ENCODE measurements around the gene TAPT1. TPM values are rescaled to one million over a fixed set of nuclear protein-coding genes. Genes with fewer than 3 reads are reported as not detected.

TAPT1 gene
- total and polyA plus RNA-seq, 2 donors (not counting 3 experiments of a cell fraction or from before 2014, with no cell fraction given), result 6.9 to 17.5 TPM

GRCh38 chr4:16196482-16197393 is 29.5 kb downstream of the TAPT1 start:
- POLR2A ChIA-PET, result no interaction called here
- no TSS peak for BruUV-seq (replicated peaks)
- FAIRE-seq (peak; percentile 33), DNase-seq (ENCODE audit: low read depth, low spot score) (peak; percentile 83)
- dilution Hi-C loops (cut with MboI; ENCODE audit: extremely low pct_ligation_motif_present, low sequenced_read_pairs), result no loop called here
- Histone ChIP-seq H3K79me2 (ENCODE audit: control insufficient read depth, insufficient read depth, low read length) (no peaks in the 10 kb centered on the region), H2AFZ (ENCODE audit: low read depth, low read length) (peak overlapping the region; percentile 85), H4K20me1 (replicated peaks; ENCODE audit: control insufficient read depth, extremely low read depth, insufficient read depth, low read length) (no peaks in the 10 kb centered on the region), H3K4me3 (replicated peaks in 1 of 3; ENCODE audit: insufficient read depth in 1 of 3, low read depth in 1 of 3, low read length in 3 of 3) (peak overlapping the region in 2 of 3 experiments; percentile 34 to 67), H3K27ac (ENCODE audit: insufficient read depth, low read depth, low read length) (peak overlapping the region; percentile 68), H3K36me3 (ENCODE audit: control insufficient read depth in 2 of 2, extremely low read depth in 1 of 2, insufficient read depth in 2 of 2, low read length in 2 of 2) (no peaks in the 10 kb centered on the region), H3K9me3 (replicated peaks; ENCODE audit: control insufficient read depth, insufficient read depth, low read length) (no peaks in the 10 kb centered on the region), H3K9me1 (replicated peaks; ENCODE audit: control insufficient read depth, extremely low read depth, insufficient read depth, low read length) (no peaks in the 10 kb centered on the region), H3K4me2 (ENCODE audit: insufficient read depth, low read length) (peak overlapping the region; percentile 98), H3K27me3 (ENCODE audit: control insufficient read depth in 2 of 2, insufficient read depth in 2 of 2, low read length in 2 of 2) (no peaks in the 10 kb centered on the region), H3K4me1 (ENCODE audit: control insufficient read depth, extremely low read depth, insufficient read depth, low read length) (peaks cover 27% of the 10 kb centered on the region), H3K9ac (replicated peaks; ENCODE audit: extremely low read depth, insufficient read depth, low read length) (peak overlapping the region; percentile 74)
- CTCF ChIA-PET, result interaction anchor here (0.6 to 5.7 kb wide), 28 partner anchors 10 to 1272 kb away, joined by 3 to 79 read pairs (median 4); no protein-coding TSS in a partner anchor
- intact Hi-C loops (cut with micrococcal nuclease), result loop anchor here (2.0 to 10.0 kb wide), 2 partner anchors 34 to 722 kb away; no protein-coding TSS in a partner anchor
- no peak for TF ChIP-seq POLR2AphosphoS5 (IDR thresholded peaks at IDR 0.05; ENCODE audit: insufficient read depth, low read depth, low read length)
- TF ChIP-seq CTCF (IDR thresholded peaks at IDR 0.05; ENCODE audit: extremely low read depth in 1 of 2, insufficient read depth in 1 of 2, low read depth in 1 of 2, low read length in 2 of 2), result peak; percentile 28 to 32
- no peak for TF ChIP-seq MYC (IDR thresholded peaks at IDR 0.05; ENCODE audit: low read depth, low read length)
- TF ChIP-seq JUN (IDR thresholded peaks at IDR 0.05; ENCODE audit: borderline replicate concordance, insufficient read depth, insufficient read length, low read depth), result no peak
- TF ChIP-seq GATA2 (IDR thresholded peaks at IDR 0.05; ENCODE audit: insufficient read depth, insufficient read length, low read depth, low read length), result no peak
